Measurements from ENCODE around the gene PIP4K2A. TPM values are rescaled to one million over a fixed set of nuclear protein-coding genes. Genes with fewer than 3 reads are reported as not detected.
"Not testable (repeated sequence)": the region's sequence is repeated elsewhere in the genome, so short reads cannot be mapped to it uniquely, and the experiment has no call there.

The PIP4K2A gene
- polyA plus RNA-seq, 4 donors: 4.5 to 11.3 (median 9.0) TPM

DNA sequence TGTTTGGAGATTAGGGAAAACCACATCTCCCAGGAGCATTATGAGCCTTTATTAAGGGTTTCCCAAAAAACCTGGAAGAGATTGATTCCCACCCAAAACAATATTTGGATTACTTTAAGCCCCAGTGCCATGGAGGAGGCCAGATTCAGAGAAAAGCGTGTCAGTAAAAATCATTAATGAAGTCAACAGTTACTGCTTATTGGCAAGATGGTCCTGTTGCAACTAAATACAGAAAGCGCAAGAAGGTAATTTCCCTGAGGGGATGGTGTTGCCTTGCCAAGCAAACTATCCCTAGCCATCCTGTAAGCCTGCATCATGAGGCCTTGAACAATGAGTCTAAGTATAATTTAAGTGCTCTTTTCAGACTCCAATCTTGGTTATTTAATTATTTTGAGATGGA is 212.5 kb downstream of the PIP4K2A start:
- no peak for FAIRE-seq
- 96 to 100% (median 97%) methylated on average over 2 of the region's 2 CpGs for WGBS, 3 donors

GRCh38 chr10:22501413-22501812 is 213.0 kb downstream of the PIP4K2A start:
- no peak overlapping the region for H3K27ac ChIP-seq (ENCODE audit: low read depth in 1 of 3, low read length in 2 of 3)

More for the DNA sequence above, 212.5 kb downstream of the PIP4K2A start:
- H3K4me1 ChIP-seq (ENCODE audit: control insufficient read depth in 3 of 3, insufficient read depth in 2 of 3, low read depth in 1 of 3, low read length in 2 of 3): peaks cover 0 to 3% (median 0%) of the 10 kb centered on the region in 3 donors
- peaks cover 0 to 2% (median 0%) of the 10 kb centered on the region in 3 donors for H3K27me3 ChIP-seq (ENCODE audit: control insufficient read depth in 3 of 3, insufficient read depth in 3 of 3, low read length in 3 of 3)
- no peaks in the 10 kb centered on the region for H3K36me3 ChIP-seq (ENCODE audit: control insufficient read depth in 3 of 3, insufficient read depth in 2 of 3, low read depth in 1 of 3, low read length in 3 of 3)
- no peaks in the 10 kb centered on the region for H3K9me3 ChIP-seq (ENCODE audit: control insufficient read depth in 2 of 2, insufficient read depth in 1 of 2, low read depth in 1 of 2, low read length in 1 of 2)
- no peak overlapping the region for H3K27ac ChIP-seq (ENCODE audit: low read depth in 1 of 3, low read length in 2 of 3)
- DNase-seq: no peak
- no peak overlapping the region for H3K4me3 ChIP-seq (ENCODE audit: low read depth in 1 of 3, low read length in 3 of 3)

GRCh38 chr10:22500656-22501340 is 213.6 kb downstream of the PIP4K2A start:
- Histone ChIP-seq H3K4me3 (ENCODE audit: low read depth in 1 of 3, low read length in 3 of 3) (no peak overlapping the region), H3K4me1 (ENCODE audit: control insufficient read depth in 3 of 3, insufficient read depth in 2 of 3, low read depth in 1 of 3, low read length in 2 of 3) (peaks cover 0 to 1% (median 0%) of the 10 kb centered on the region in 3 donors), H3K9me3 (ENCODE audit: control insufficient read depth in 2 of 2, insufficient read depth in 1 of 2, low read depth in 1 of 2, low read length in 1 of 2) (no peaks in the 10 kb centered on the region), H3K36me3 (ENCODE audit: control insufficient read depth in 3 of 3, insufficient read depth in 2 of 3, low read depth in 1 of 3, low read length in 3 of 3) (no peaks in the 10 kb centered on the region), H3K27ac (ENCODE audit: low read depth in 1 of 3, low read length in 2 of 3) (no peak overlapping the region), H3K27me3 (ENCODE audit: control insufficient read depth in 3 of 3, insufficient read depth in 3 of 3, low read length in 3 of 3) (peaks cover 0 to 2% (median 0%) of the 10 kb centered on the region in 3 donors)
- FAIRE-seq: no peak
- 67 to 89% (median 82%) methylated on average over 7 of the region's 7 CpGs for WGBS, 3 donors
- no peak for DNase-seq

More at GRCh38 chr10:22501413-22501812, 213.0 kb downstream of the PIP4K2A start:
- no peak for FAIRE-seq
- no peaks in the 10 kb centered on the region for H3K36me3 ChIP-seq (ENCODE audit: control insufficient read depth in 3 of 3, insufficient read depth in 2 of 3, low read depth in 1 of 3, low read length in 3 of 3)
- H3K27me3 ChIP-seq (ENCODE audit: control insufficient read depth in 3 of 3, insufficient read depth in 3 of 3, low read length in 3 of 3): peaks cover 0 to 2% (median 0%) of the 10 kb centered on the region in 3 donors
- peaks cover 0 to 3% (median 0%) of the 10 kb centered on the region in 3 donors for H3K4me1 ChIP-seq (ENCODE audit: control insufficient read depth in 3 of 3, insufficient read depth in 2 of 3, low read depth in 1 of 3, low read length in 2 of 3)
- WGBS, 3 donors: 58 to 72% (median 61%) methylated on average over 3 of the region's 3 CpGs
- no peak overlapping the region for H3K4me3 ChIP-seq (ENCODE audit: low read depth in 1 of 3, low read length in 3 of 3)
- H3K9me3 ChIP-seq (ENCODE audit: control insufficient read depth in 2 of 2, insufficient read depth in 1 of 2, low read depth in 1 of 2, low read length in 1 of 2): no peaks in the 10 kb centered on the region
- DNase-seq: no peak

DNA sequence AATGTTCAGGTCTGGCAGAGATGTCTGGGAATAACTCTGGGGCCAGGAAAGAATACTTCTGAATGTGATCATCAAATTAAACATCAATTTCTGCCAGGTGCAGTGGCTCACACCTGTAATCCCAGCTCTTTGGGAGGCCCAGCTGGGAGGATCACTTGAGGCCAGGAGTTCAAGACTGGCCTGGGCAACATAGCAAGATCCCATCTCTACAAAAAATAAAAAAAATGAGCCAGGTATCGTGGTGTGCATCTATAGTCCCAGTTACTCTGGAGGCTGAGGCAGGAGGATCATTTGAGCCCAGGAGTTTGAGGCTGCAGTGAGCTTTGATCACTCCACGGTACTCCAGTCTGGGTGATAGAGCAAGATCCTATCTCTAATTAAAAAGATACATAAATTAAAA is 214.4 kb downstream of the PIP4K2A start:
- not testable (repeated sequence) for DNase-seq; H3K4me3 ChIP-seq (ENCODE audit: low read depth in 1 of 3, low read length in 3 of 3); H3K4me1 ChIP-seq (ENCODE audit: control insufficient read depth in 3 of 3, insufficient read depth in 2 of 3, low read depth in 1 of 3, low read length in 2 of 3); H3K27ac ChIP-seq (ENCODE audit: low read depth in 1 of 3, low read length in 2 of 3); FAIRE-seq; H3K9me3 ChIP-seq (ENCODE audit: control insufficient read depth in 2 of 2, insufficient read depth in 1 of 2, low read depth in 1 of 2, low read length in 1 of 2); H3K27me3 ChIP-seq (ENCODE audit: control insufficient read depth in 3 of 3, insufficient read depth in 3 of 3, low read length in 3 of 3); H3K36me3 ChIP-seq (ENCODE audit: control insufficient read depth in 3 of 3, insufficient read depth in 2 of 3, low read depth in 1 of 3, low read length in 3 of 3)
- 77 to 95% (median 90%) methylated on average over 2 of the region's 2 CpGs for WGBS, 3 donors

GRCh38 chr10:22495396-22495795 is 219.0 kb downstream of the PIP4K2A start:
- Histone ChIP-seq H3K36me3 (ENCODE audit: control insufficient read depth in 3 of 3, insufficient read depth in 2 of 3, low read depth in 1 of 3, low read length in 3 of 3) (no peaks in the 10 kb centered on the region), H3K4me1 (ENCODE audit: control insufficient read depth in 3 of 3, insufficient read depth in 2 of 3, low read depth in 1 of 3, low read length in 2 of 3) (peaks cover 0 to 9% (median 0%) of the 10 kb centered on the region in 3 donors), H3K4me3 (ENCODE audit: low read depth in 1 of 3, low read length in 3 of 3) (no peak overlapping the region), H3K27me3 (ENCODE audit: control insufficient read depth in 3 of 3, insufficient read depth in 3 of 3, low read length in 3 of 3) (no peaks in the 10 kb centered on the region), H3K27ac (ENCODE audit: low read depth in 1 of 3, low read length in 2 of 3) (no peak overlapping the region), H3K9me3 (ENCODE audit: control insufficient read depth in 2 of 2, insufficient read depth in 1 of 2, low read depth in 1 of 2, low read length in 1 of 2) (no peaks in the 10 kb centered on the region)
- FAIRE-seq: no peak
- DNase-seq: peak in 1 of 2 donors; percentile 68
- 29 to 70% (median 32%) methylated on average over 3 of the region's 3 CpGs for WGBS, 3 donors

- DNase-seq: peak; percentile 31 to 64
- FAIRE-seq: no peak
- Histone ChIP-seq H3K4me3 (ENCODE audit: low read depth in 1 of 3, low read length in 3 of 3) (no peak overlapping the region), H3K36me3 (ENCODE audit: control insufficient read depth in 3 of 3, insufficient read depth in 2 of 3, low read depth in 1 of 3, low read length in 3 of 3) (no peaks in the 10 kb centered on the region), H3K27me3 (ENCODE audit: control insufficient read depth in 3 of 3, insufficient read depth in 3 of 3, low read length in 3 of 3) (no peaks in the 10 kb centered on the region), H3K4me1 (ENCODE audit: control insufficient read depth in 3 of 3, insufficient read depth in 2 of 3, low read depth in 1 of 3, low read length in 2 of 3) (peaks cover 0 to 9% (median 0%) of the 10 kb centered on the region in 3 donors), H3K9me3 (ENCODE audit: control insufficient read depth in 2 of 2, insufficient read depth in 1 of 2, low read depth in 1 of 2, low read length in 1 of 2) (no peaks in the 10 kb centered on the region), H3K27ac (ENCODE audit: low read depth in 1 of 3, low read length in 2 of 3) (no peak overlapping the region)
- WGBS, 3 donors: 14 to 50% (median 26%) methylated on average over 3 of the region's 3 CpGs
Measured at GRCh38 chr10:22494007-22494406, 220.4 kb downstream of the PIP4K2A start.

DNA sequence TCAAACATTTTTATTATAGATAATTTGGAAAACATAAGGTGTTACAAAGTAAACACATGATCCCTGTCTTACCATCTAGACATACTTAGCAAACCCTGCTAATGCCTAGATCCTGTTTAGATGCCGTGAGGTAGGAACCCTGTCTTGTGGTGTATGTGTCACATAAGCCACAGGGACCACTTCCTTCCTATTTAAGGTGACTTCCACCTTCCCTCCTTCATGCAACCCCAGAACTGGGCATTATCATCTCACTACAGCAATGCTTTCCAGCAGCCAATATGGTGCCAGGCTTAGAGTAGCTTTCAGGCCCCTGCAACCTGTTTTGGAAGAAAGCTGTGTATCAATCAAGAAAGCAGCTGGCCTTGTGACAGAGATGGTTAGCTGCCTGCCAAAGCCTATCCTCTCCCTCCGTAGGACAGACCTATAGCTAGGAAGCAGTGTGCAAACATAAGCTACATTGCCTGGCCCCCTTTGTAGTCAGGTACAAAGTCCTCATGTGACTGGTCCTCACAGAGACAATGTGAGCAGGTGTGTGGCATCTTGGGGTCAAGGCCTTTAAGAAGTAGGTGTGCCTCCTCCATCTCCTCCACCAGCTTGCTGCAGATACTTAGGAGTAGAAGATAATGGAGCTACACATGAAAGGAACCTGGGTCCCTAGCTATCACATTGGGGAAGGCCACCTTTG is 222.3 kb downstream of the PIP4K2A start:
- Histone ChIP-seq H3K4me1 (ENCODE audit: control insufficient read depth in 3 of 3, insufficient read depth in 2 of 3, low read depth in 1 of 3, low read length in 2 of 3) (peaks cover 0 to 9% (median 0%) of the 10 kb centered on the region in 3 donors), H3K27me3 (ENCODE audit: control insufficient read depth in 3 of 3, insufficient read depth in 3 of 3, low read length in 3 of 3) (no peaks in the 10 kb centered on the region), H3K27ac (ENCODE audit: low read depth in 1 of 3, low read length in 2 of 3) (no peak overlapping the region), H3K36me3 (ENCODE audit: control insufficient read depth in 3 of 3, insufficient read depth in 2 of 3, low read depth in 1 of 3, low read length in 3 of 3) (no peaks in the 10 kb centered on the region), H3K9me3 (ENCODE audit: control insufficient read depth in 2 of 2, insufficient read depth in 1 of 2, low read depth in 1 of 2, low read length in 1 of 2) (no peaks in the 10 kb centered on the region), H3K4me3 (ENCODE audit: low read depth in 1 of 3, low read length in 3 of 3) (no peak overlapping the region)
- DNase-seq: peak in 1 of 2 donors; percentile 18
- 50 to 65% (median 52%) methylated on average over 2 of the region's 2 CpGs for WGBS, 3 donors
- FAIRE-seq: no peak

- FAIRE-seq (no peak), DNase-seq (no peak)
- Histone ChIP-seq H3K36me3 (ENCODE audit: control insufficient read depth in 3 of 3, insufficient read depth in 2 of 3, low read depth in 1 of 3, low read length in 3 of 3) (no peaks in the 10 kb centered on the region), H3K27ac (ENCODE audit: low read depth in 1 of 3, low read length in 2 of 3) (no peak overlapping the region), H3K4me1 (ENCODE audit: control insufficient read depth in 3 of 3, insufficient read depth in 2 of 3, low read depth in 1 of 3, low read length in 2 of 3) (peaks cover 0 to 9% (median 0%) of the 10 kb centered on the region in 3 donors), H3K27me3 (ENCODE audit: control insufficient read depth in 3 of 3, insufficient read depth in 3 of 3, low read length in 3 of 3) (no peaks in the 10 kb centered on the region), H3K4me3 (ENCODE audit: low read depth in 1 of 3, low read length in 3 of 3) (no peak overlapping the region), H3K9me3 (ENCODE audit: control insufficient read depth in 2 of 2, insufficient read depth in 1 of 2, low read depth in 1 of 2, low read length in 1 of 2) (no peaks in the 10 kb centered on the region)
- 95 to 97% (median 95%) methylated on average over 3 of the region's 3 CpGs for WGBS, 3 donors
Measured at GRCh38 chr10:22491480-22491879, 222.9 kb downstream of the PIP4K2A start.

All from small intestine (tissue), 7 donors.